ENCODE measurements around the gene BPIFB1. TPM values are rescaled to one million over a fixed set of nuclear protein-coding genes. Genes with fewer than 3 reads are reported as not detected.

Gene BPIFB1
- total RNA-seq, 2 donors from 2014 or later = not detected

DNA sequence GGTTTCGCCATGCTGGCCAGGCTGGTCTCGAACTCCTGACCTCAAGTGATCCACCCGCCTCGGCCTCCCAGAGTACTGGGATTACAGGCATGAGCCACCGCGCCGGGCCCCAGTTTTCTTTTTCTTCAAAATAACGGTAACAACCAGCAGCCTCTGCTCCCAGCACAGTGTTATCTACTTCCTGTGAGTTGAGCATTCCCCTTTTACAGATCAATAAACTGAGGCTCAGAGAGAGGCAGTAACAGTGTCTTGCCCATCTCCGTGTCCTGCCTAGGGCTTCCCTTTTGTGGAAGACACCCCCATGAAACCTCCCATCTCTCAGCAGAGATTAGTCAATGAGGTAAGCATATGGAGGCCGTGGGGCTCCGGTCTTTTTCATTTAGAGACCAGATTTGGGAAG, 29.6 kb downstream of the BPIFB1 start:
- no peak for DNase-seq (ENCODE audit: low spot score)
- ATAC-seq (ENCODE audit: insufficient number of reproducible peaks, low FRiP score, low read depth) = no peak
- H3K27ac ChIP-seq = no peak overlapping the region
- no peaks in the 10 kb centered on the region for H3K36me3 ChIP-seq
- H3K4me1 ChIP-seq (ENCODE audit: control insufficient read depth in 1 of 2, low read depth in 2 of 2) = no peaks in the 10 kb centered on the region
- H3K4me3 ChIP-seq = no peak overlapping the region
- no peak for TF ChIP-seq CTCF (IDR thresholded peaks at IDR 0.05)
- no peaks in the 10 kb centered on the region for H3K9me3 ChIP-seq
- H3K27me3 ChIP-seq (replicated peaks; ENCODE audit: insufficient read depth) = no peaks in the 10 kb centered on the region

DNA sequence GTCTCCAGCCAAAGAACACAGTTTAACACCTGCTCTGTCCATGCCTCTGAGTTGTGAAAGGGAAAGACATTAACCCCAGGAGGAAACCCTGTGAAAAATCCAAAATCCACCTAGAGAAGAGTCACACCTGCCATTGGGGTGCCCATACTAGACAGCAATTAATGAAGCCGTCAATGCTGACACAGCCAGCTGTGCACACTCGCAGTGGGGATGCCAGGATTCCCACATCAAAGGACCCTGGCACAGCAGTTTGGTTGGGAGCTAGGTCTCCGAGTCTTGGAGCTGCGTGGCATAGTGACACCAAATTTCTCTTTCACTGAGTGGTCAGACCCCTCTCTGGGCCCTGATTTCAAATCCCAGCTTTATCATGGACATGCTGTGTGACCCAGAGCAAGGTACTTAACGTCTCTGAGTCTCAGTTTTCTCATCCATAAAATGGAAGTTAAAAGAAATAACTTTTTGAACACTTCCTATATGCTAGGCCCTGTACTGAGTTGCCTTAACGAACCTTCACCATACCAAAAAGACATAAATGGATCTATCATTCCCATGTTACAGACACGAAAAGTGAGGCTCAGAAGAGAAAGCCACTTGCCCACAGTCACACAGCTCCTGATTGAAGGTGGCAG, 30.8 kb downstream of the BPIFB1 start:
- no peak for TF ChIP-seq CTCF (IDR thresholded peaks at IDR 0.05)
- DNase-seq (ENCODE audit: low spot score) = no peak
- Histone ChIP-seq H3K9me3 (no peaks in the 10 kb centered on the region), H3K27me3 (replicated peaks; ENCODE audit: insufficient read depth) (no peaks in the 10 kb centered on the region), H3K27ac (no peak overlapping the region), H3K4me3 (no peak overlapping the region), H3K4me1 (ENCODE audit: control insufficient read depth in 1 of 2, low read depth in 2 of 2) (no peaks in the 10 kb centered on the region), H3K36me3 (no peaks in the 10 kb centered on the region)
- no peak for ATAC-seq (ENCODE audit: insufficient number of reproducible peaks, low FRiP score, low read depth)

DNA sequence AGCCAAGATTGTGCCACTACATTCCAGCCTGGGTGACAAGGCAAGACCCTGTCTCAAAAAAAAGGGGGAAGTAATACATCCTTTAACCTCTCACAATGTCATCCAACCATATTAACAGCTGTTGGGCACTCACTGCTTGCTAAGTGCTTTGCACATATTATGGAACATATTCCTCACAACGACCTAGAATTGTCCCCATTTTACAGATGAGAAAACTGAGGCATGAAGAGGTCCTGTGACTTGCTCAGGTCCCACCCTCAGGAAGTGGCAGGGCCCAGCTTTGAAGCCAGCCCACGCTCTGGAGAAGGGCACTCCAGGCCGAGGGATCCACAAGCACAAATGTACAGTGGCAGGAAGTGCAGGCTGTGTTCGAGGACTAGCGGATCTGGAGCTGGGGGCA, 33.3 kb downstream of the BPIFB1 start:
- DNase-seq (ENCODE audit: low spot score) (no peak), ATAC-seq (ENCODE audit: insufficient number of reproducible peaks, low FRiP score, low read depth) (no peak)
- Histone ChIP-seq H3K36me3 (no peaks in the 10 kb centered on the region), H3K27ac (no peak overlapping the region), H3K27me3 (replicated peaks; ENCODE audit: insufficient read depth) (no peaks in the 10 kb centered on the region), H3K4me1 (ENCODE audit: control insufficient read depth in 1 of 2, low read depth in 2 of 2) (no peaks in the 10 kb centered on the region), H3K4me3 (no peak overlapping the region), H3K9me3 (no peaks in the 10 kb centered on the region)
- no peak for TF ChIP-seq CTCF (IDR thresholded peaks at IDR 0.05)

GRCh38 chr20:33316958-33317357, 33.9 kb downstream of the BPIFB1 start:
- Histone ChIP-seq H3K4me1 (ENCODE audit: control insufficient read depth in 1 of 2, low read depth in 2 of 2) (no peaks in the 10 kb centered on the region), H3K27ac (no peak overlapping the region), H3K4me3 (no peak overlapping the region), H3K9me3 (no peaks in the 10 kb centered on the region), H3K36me3 (no peaks in the 10 kb centered on the region), H3K27me3 (replicated peaks; ENCODE audit: insufficient read depth) (no peaks in the 10 kb centered on the region)
- no peak for DNase-seq (ENCODE audit: low spot score)
- no peak for TF ChIP-seq CTCF (IDR thresholded peaks at IDR 0.05)
- ATAC-seq (ENCODE audit: insufficient number of reproducible peaks, low FRiP score, low read depth) = no peak

- ATAC-seq (ENCODE audit: insufficient number of reproducible peaks, low FRiP score, low read depth) (no peak), DNase-seq (ENCODE audit: low spot score) (no peak)
- Histone ChIP-seq H3K4me1 (ENCODE audit: control insufficient read depth in 1 of 2, low read depth in 2 of 2) (no peaks in the 10 kb centered on the region), H3K9me3 (no peaks in the 10 kb centered on the region), H3K36me3 (no peaks in the 10 kb centered on the region), H3K27me3 (replicated peaks; ENCODE audit: insufficient read depth) (no peaks in the 10 kb centered on the region), H3K4me3 (no peak overlapping the region), H3K27ac (no peak overlapping the region)
- no peak for TF ChIP-seq CTCF (IDR thresholded peaks at IDR 0.05)
Measured at GRCh38 chr20:33317424-33318095, 34.5 kb downstream of the BPIFB1 start.
